ENCODE results near the gene U2AF1L4.

Gene U2AF1L4

DNA sequence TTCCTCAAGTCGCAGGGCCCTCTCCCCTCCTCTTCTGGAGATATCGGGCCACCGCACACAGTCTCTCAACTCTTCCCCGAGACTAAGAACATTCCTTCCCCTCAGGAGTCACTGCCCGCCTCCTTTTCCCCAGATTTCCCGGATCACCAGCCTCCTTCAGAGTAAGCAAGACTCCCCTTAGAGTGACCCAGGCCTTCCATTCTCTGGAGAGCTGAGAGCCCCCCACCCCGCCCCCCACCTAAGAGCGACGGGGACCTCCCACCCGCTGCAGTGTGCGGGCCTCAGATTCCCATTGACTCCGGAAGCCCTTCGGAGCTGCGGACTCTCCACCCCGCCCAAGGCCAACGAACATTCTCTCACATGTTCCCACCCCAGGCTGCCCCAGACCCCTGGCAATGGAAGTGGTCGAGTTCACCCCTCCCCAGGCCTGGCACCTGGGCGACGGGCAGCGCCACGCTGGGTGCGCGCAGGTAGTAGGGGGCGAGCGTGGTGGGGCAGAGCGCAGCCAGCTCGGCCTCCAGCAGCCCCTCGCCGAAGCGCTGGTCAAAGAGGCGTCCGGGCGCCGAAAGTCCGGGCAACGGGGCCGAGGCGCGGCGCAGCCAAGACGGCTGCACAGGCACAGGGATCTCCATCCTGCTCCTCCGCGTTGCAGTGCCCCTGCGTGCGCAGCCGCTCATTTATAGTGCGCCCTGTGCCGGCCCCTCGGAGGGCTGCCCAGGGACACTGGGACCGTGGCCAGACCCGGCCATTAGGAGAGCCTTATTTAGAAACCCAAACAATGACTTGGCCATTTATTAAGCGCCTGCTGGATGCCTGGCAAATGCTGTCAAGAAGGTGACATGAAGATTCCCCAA, 11.4 kb upstream of the U2AF1L4 start, which contains the start of gene HSPB6:
HSPB6 (minus strand) TSS at position 653 of the 854 bp plus-strand sequence; CDS start at position 632, 21 bp downstream.
- DNase-seq: no peak

DNA sequence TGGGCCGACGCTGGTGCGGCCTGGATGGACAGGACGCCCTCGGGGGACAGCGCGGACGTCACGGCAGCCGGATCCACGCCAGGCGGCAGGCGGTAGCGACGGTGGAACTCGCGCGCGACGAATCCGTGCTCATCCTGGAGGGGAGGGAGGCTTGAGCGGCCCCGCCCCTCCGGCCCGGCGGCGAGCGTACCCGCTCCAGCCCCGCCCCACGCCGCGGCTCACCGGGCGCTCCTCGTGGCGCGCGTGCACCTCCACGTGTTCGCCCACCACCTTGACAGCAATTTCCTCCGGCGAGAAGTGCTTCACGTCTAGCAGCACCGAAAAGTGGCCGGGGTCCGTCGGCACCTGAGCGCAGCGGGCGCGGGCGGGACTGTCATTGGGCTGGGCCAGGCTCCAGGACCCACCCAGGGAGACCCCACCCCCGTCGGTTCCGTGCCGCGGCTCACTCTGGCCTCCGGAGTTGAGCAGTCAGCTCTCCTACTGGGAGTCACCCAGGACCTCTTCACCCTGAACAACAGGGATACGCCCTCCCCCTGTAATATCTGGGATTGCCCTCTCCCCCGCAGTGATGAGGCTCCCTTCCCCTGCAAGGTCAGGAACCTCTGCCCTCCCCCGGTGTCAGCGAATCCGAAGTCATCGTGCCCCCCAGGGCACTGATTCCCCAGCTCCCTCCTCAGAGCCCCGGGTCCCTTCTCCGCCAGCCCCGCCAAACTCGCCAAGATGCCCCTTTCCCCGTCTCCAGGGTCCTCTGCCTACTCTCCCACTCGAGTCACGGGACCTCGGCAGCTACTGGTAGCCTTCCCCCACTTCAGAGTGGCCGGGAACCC, 10.5 kb upstream of the U2AF1L4 start:
- peak; percentile 77 for DNase-seq

DNA sequence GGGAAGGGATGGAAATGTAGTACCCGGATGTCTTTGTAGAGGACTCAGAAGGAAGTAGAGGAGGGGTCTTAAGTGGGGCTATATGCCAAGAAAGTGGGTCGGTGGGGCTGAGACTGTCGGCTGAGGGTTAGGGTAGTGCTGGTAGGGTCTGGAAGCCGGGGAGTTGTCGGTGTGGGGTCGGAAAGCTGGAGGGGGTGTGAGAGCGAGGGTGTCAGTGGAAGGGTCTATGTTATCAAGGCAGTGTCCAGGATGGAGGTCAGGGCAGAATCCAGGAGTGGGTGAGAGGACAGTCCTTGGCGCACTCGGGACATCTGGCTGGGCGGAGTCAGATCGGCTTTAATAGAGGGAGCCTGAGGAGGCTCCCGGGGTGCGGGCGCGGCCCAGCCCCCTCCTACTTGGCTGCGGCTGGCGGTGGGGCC, 9.9 kb upstream of the U2AF1L4 start:
- no peak for DNase-seq

DNA sequence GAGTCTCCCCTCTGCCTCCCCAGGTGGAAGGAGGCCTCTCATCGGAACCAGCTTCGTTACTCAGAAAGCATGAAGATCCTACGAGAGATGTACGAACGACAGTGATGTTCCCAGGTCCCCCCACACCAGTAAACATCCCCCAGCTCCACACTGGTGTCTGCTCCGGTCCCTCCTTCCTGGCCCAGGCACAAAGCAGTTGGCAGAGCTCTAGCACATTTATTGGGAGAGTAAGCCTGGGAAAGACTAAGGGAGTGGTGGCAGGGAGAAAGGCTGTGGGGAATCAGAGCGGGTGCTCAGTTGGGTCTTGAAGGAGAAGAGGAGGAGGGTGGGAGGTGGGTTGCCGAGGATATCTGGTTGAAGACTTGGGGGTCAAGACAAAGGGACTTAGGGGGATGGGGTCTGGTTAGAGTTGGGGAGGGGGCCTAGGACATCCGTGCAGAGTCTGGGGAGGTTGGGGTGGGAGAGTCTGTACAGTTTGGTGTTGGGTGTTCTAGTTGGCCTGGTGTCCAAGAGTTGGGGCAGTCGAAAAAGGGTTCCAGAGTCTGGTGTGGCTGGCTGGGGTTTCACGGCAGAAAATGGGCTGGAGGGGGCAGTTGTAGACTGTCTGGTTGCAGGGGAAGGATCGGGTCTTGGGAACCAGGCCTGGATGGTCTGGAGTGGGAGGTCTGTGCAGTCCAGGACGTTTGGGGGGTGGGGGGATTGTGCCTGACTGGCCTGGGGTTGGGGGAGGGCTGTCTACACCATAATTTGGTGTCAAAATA, 9.3 kb upstream of the U2AF1L4 start:
- no peak for DNase-seq

DNA sequence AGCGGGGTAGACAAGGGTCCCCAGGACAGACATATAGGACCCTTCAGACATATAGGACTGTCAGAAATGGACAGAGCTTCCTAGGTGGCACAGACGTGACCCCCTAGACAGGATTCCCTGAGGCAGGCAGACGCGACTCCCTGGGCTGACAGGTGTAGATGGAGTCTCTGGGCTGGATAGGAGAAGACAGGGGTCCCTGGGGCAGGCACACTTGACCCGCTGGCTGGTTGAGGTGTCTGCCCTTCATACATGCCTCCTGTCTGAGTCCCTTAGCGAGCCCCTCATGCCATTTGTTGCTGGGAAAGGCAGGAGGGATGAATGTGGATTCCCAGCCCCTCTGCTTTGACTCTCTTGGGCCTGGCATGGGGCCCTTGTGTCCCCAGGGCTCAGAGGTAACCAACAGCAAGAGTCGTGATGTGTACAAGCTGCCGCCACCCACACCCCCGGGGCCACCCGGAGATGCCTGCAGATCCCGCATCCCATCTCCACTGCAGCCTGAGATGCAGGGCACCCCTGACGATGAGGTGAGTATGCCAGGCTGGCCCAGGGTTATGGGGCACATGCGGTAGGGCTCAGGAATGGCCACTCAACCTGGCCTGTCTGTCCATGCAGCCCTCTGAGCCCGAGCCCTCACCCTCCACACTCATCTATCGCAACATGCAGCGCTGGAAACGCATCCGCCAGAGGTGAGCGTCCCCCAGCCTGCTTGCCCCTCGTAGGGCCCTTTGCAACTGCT, 8.6 kb upstream of the U2AF1L4 start:
- DNase-seq: no peak

DNA sequence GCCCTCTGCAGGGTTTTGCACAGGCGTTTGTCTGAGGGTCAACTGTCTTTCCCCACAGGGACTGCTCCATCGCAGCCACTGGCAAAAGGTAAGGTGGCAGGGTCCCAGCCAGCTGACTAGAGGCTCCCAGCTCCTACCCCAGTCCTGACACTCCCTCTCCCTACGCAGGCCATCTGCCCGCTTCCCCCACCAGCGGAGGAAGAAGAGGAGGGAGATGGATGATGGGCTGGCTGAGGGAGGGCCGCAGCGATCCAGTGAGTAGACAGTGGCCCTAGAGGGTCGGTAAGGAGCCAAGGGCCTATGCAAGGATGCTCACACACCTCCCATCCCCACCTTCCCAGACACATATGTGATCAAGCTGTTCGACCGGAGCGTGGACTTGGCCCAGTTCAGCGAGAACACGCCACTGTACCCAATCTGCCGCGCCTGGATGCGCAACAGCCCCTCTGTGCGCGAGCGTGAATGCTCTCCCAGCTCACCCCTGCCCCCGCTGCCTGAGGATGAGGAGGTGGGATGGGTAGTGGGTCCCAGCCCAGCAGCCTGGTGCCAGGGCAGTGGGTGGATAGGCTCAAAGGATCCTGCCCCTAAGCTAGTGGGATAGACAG, 7.6 kb upstream of the U2AF1L4 start:
- DNase-seq: no peak

GRCh38 chr19:35751839-35752745, 6.9 kb upstream of the U2AF1L4 start:
- no peak for DNase-seq

GRCh38 chr19:35750167-35750566, 4.9 kb upstream of the U2AF1L4 start:
- no peak for DNase-seq

DNA sequence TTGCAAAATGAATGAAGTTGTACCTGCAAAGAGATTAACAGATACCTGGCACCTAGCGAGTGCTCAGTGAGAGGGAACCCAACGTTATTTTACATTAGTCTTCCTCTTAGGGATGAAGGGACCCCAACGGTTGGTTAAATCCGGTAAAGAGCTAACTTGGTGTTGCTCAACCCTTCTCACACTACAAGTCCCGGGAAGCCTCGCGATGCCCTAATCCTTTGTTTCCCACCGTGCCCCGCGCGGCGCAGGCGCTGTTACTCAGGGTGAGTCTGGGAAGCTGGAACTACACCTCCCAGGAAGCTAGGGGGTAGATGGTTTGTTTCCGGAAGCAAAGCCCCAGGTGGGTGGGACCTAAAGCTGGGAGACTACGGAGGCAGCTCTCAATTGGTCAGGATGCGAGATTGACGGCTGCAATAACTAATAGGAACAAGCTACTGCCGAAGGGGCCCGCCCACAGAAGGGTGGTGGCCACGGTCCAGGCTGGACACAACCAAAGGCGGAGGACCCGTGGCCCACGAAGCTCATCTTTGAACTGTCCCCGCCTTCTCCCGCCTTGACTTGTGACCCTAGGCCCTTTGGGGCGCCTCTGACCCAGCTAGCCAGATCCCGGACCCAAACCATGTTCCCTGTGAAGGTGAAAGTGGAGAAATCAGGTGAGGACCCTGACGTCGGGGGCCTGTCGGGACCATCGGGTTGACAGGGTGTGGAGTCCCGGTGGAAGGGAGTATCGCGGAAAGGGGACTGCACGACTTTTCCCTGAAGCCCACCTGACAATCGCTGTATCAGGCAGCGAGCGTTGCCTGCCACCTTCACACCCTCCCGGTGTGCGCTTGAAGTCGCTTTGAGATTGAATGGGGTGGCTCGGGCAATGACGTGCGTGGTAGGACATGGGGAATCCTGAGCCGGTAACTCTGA, 3.1 kb upstream of the U2AF1L4 start, which contains the start of gene LIN37:
LIN37 (plus strand) TSS at position 471 of the 915 bp plus-strand sequence; CDS start at position 620, 149 bp downstream.
- DNase-seq: peak; percentile 98

- DNase-seq: no peak
Measured at GRCh38 chr19:35746531-35746930, 1.3 kb upstream of the U2AF1L4 start.

- no peak for DNase-seq
Measured at GRCh38 chr19:35746087-35746462, 857 bp upstream of the U2AF1L4 start.

- peak; percentile 96 for DNase-seq
Measured at GRCh38 chr19:35744430-35745327, 539 bp downstream of the U2AF1L4 start.

DNA sequence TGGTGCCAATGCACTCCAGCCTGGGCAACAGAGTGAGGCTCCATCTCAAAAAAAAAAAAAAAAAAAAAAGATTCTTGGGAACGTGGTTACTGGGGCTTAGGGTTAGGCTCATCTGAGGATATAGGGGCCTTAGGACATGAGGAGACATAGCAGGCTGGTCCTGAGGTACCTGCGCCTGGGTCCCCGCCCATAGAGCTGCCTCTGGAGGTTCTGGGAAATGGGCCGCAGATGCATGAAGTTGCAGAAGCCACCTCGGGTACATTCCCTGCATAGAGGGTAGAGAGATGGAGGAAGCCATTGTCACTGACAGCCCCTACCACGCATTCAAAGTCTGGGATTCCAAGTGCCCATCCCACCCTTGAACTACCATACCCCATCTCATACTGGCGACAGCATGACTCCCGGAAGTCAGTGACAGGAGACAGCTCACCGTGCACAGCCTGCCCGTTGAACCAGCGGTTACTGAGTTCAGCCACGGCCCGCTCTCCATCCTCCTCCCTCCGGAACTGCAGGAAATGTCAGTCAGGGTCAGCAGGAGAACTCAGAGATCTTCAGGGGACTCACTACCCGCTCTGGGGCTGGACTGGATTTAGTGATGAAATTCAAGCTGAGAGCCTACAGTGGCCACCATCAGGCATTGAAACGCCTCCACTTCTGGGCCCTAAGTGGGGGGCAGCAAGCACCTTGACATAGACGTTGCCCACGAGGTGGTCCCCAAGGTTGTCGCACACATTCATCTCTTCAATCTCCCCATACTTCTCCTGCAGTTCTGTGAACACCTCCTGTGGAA, 1.4 kb downstream of the U2AF1L4 start:
- no peak for DNase-seq

DNA sequence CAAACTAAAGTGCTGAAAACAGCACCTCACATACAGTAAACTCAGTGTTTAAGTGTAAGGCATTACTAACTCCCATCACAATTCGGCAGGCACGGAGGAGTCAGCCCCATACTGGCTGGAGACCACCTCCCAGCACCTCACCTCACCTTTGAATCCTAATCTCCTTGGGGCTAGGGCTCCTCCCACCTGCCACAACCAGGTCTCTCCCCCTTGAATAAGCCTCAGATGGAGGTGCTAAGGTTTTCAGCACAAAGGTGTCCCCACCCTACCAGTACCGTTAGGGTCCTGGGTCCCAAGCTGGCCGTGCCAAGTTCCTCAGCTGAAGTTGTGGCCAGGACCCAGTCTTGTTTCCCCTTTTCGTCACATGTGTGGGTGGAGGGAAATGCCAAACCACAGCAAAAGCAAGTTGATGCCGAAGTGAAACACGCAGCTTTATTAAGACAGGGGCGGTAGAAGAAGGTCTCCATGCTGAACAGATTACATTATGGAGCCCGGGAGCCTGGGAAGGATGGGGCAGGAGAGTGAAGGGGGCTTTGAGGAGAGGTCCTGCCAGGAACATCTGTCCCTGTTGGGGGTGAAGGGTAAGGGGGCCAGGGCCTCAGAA, 3.0 kb downstream of the U2AF1L4 start, which contains the start of gene IGFLR1:
IGFLR1 (minus strand) TSS at position 332 of the 604 bp plus-strand sequence. CDS start 1,272 bp downstream, outside the sequence.
- peak; percentile 88 for DNase-seq

DNA sequence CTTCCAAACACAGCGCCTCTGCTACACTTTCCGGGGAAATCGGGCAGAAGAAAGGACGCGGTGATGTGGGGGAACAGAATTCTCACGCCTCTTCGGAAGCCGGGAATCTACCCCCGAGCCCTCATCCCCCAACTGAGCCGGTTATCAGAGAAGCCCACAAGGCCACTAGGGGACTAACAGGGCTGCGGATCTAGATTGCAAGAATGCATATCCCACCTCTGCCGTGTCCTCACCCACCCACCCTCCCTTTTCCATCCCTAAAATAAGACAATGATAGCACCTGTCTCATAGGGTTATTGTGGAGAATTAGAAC, 4.1 kb downstream of the U2AF1L4 start:
- DNase-seq: no peak

- DNase-seq: peak; percentile 96
Measured at GRCh38 chr19:35740423-35741202, 4.6 kb downstream of the U2AF1L4 start.

- no peak for DNase-seq
Measured at GRCh38 chr19:35740108-35740422, 5.2 kb downstream of the U2AF1L4 start.
